Stomach (tissue), 9 donors: ENCODE measurements around the gene TMPRSS11F. TPM values are rescaled to one million over a fixed set of nuclear protein-coding genes. Genes with fewer than 3 reads are reported as not detected.

Experiments
- DNase-seq, 2 donors: peaks; one replicate each; pipeline versions ENCODE4 v3.0.0 to v3.0.0-alpha.2; 2013 to 2019
- H3K27ac ChIP-seq, 5 donors: fragments of 200-600 bp in 4 of 5; sonication (generic) in 4 of 5; one replicate each; pipeline ENCODE4 v1.5.1; 2013 to 2019; ENCODE audit warnings: mild to moderate bottlenecking in 1 of 5, moderate library complexity in 1 of 5
- H3K27me3 ChIP-seq, 3 donors: fragments of 200-600 bp; sonication (generic); one replicate each; pipeline ENCODE4 v1.5.1; 2017 to 2019; ENCODE audit warnings: mixed run types in 1 of 3
- H3K36me3 ChIP-seq, 4 donors: fragments of 200-600 bp; sonication (generic); 1 replicate in 3 of 4; 2 replicates in 1 of 4; pipeline ENCODE4 v1.5.1; 2016 to 2019
- H3K4me1 ChIP-seq, 4 donors: fragments of 200-600 bp; sonication (generic); one replicate each; pipeline ENCODE4 v1.5.1; 2016 to 2019
- H3K4me3 ChIP-seq, 4 donors: fragments of 200-600 bp; sonication (generic) in 3 of 4; one replicate each; pipeline ENCODE4 v1.5.1; 2016 to 2019; ENCODE audit warnings: mild to moderate bottlenecking in 1 of 4
- H3K9me3 ChIP-seq, 4 donors: fragments of 200-600 bp; sonication (generic); one replicate each; pipeline ENCODE4 v1.5.1; 2016 to 2019
- EP300 ChIP-seq: sonication (generic); formaldehyde crosslinking; IDR thresholded peaks from one replicate; pipeline ENCODE4 v1.6.1; 2017; ENCODE audit warnings: antibody characterized with exemption
- POLR2A ChIP-seq, 4 donors: fragments of 450-650 bp; IDR thresholded peaks; one replicate each; pipeline ENCODE4 v1.6.1; 2016; ENCODE audit warnings: antibody characterized with exemption in 4 of 4, control low read depth in 2 of 4, mild to moderate bottlenecking in 1 of 4, moderate library complexity in 1 of 4
- POLR2AphosphoS5 ChIP-seq, 3 donors: sonication (generic); formaldehyde crosslinking; IDR thresholded peaks; one replicate each; pipeline ENCODE4 v1.6.1; 2016; ENCODE audit warnings: antibody characterized with exemption in 3 of 3
- WGBS, 5 donors: extraction: QIAGEN DNeasy Blood & Tissue Kit in 3 of 5; methylation state at CpG; one replicate each; pipeline versions ENCODE4 v1.1.5 to v1.1.7; 2013 to 2018; 5-methylcytosine and 5-hydroxymethylcytosine counted together
- intact Hi-C: fragments of 100-400 bp; cut with DNase I; formaldehyde crosslinking; loops from one replicate; pipeline ENCODE4 v1.15.1; 2023; ENCODE audit warnings: low total_unique reads
- polyA plus RNA-seq, 3 donors: library from polyadenylated mRNA; stranded (reverse); fragments of 200-250 nt; gene quantifications; one replicate each; pipeline ENCODE4 v1.2.3, GENCODE V29; 2013
- total RNA-seq, 5 donors: library from RNA; depleted of rRNA; stranded (reverse); fragments of >200 nt; gene quantifications; one replicate each; pipeline versions ENCODE4 v1.1.0 to v1.2.3, GENCODE V29; 2014 to 2016
- TF ChIP-seq, protein P1 (sequence below), 7 experiments: fragments of 450-650 bp in 4 of 7; fragments of 200-600 bp in 3 of 7; sonication (generic) in 3 of 7; IDR thresholded peaks; one replicate each; pipeline ENCODE4 v1.5.1; 2016 to 2019; ENCODE audit warnings: antibody characterized with exemption in 7 of 7, control low read depth in 2 of 7, mild to moderate bottlenecking in 1 of 7
- donor health status: healthy with polysubstance abuse.
- donor health status: Bipolar disorder and iron deficiency.
- donor health status: healthy.

Gene TMPRSS11F
- total and polyA plus RNA-seq, 8 donors, result 1.4 TPM; not detected in 7

DNA sequence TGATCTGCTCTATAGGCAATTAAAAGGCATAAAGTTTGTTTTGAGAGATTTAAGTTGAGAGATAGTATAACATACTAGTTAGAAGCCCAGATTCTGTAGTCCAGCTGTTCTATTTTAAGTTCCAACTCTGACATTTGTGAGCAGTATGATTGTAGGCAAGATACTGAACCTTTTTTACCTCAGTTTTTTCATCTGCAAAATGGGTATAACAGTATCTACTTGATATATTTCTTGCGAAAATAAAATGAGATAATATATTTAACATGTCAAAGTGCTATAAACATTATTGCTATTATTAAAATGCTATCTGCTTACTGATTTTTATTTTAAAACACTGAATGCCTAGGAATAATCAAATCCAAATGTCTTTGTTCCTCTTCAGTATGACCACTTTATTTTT, 19.2 kb downstream of the TMPRSS11F start:
- WGBS, 5 donors, result 87 to 93% (median 91%) methylated on average over 1 of the region's 1 CpG
- H3K4me1 ChIP-seq, result no peaks in the 10 kb centered on the region
- no peak overlapping the region for H3K27ac ChIP-seq
- DNase-seq, result no peak
- TF ChIP-seq POLR2AphosphoS5 (IDR thresholded peaks at IDR 0.05) (no peak), EP300 (no peak), POLR2A (IDR thresholded peaks at IDR 0.05) (no peak)
- TF ChIP-seq, protein P1, sequence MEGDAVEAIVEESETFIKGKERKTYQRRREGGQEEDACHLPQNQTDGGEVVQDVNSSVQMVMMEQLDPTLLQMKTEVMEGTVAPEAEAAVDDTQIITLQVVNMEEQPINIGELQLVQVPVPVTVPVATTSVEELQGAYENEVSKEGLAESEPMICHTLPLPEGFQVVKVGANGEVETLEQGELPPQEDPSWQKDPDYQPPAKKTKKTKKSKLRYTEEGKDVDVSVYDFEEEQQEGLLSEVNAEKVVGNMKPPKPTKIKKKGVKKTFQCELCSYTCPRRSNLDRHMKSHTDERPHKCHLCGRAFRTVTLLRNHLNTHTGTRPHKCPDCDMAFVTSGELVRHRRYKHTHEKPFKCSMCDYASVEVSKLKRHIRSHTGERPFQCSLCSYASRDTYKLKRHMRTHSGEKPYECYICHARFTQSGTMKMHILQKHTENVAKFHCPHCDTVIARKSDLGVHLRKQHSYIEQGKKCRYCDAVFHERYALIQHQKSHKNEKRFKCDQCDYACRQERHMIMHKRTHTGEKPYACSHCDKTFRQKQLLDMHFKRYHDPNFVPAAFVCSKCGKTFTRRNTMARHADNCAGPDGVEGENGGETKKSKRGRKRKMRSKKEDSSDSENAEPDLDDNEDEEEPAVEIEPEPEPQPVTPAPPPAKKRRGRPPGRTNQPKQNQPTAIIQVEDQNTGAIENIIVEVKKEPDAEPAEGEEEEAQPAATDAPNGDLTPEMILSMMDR (IDR thresholded peaks at IDR 0.05), result no peak
- H3K27me3 ChIP-seq, result no peaks in the 10 kb centered on the region
- H3K4me3 ChIP-seq, result no peak overlapping the region
- no peaks in the 10 kb centered on the region for H3K36me3 ChIP-seq
- intact Hi-C loops, result no loop called here
- H3K9me3 ChIP-seq, result peaks cover 0 to 7% (median 0%) of the 10 kb centered on the region in 4 donors

DNA sequence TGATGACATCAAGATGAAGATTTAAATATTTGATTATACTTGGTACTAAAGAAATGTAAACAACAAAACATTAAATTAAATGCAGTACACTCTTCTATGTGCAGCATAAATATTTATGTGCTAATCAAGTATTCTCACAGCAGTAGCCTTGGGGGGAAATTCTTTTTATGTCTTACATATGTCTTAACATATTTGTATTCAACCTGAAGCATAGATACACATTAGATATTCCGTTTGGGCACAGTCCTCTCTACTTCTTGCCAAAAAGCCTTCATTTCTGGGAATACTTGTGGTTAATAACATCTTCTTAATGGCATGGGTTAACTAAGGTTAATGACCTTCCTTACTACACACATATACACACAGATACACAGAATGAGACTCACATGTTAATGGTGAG, 19.8 kb downstream of the TMPRSS11F start:
- WGBS, 5 donors, result 40 to 72% (median 46%) methylated on average over 1 of the region's 1 CpG
- TF ChIP-seq POLR2AphosphoS5 (IDR thresholded peaks at IDR 0.05), result no peak
- no peak for TF ChIP-seq POLR2A (IDR thresholded peaks at IDR 0.05)
- TF ChIP-seq EP300, result no peak
- TF ChIP-seq, protein P1 (IDR thresholded peaks at IDR 0.05), result no peak
- Histone ChIP-seq H3K36me3 (no peaks in the 10 kb centered on the region), H3K4me1 (no peaks in the 10 kb centered on the region), H3K27ac (no peak overlapping the region), H3K4me3 (no peak overlapping the region), H3K27me3 (no peaks in the 10 kb centered on the region), H3K9me3 (peaks cover 0 to 1% (median 0%) of the 10 kb centered on the region in 4 donors)
- DNase-seq, result peak in 1 of 2 donors; percentile 0
- intact Hi-C loops, result no loop called here

DNA sequence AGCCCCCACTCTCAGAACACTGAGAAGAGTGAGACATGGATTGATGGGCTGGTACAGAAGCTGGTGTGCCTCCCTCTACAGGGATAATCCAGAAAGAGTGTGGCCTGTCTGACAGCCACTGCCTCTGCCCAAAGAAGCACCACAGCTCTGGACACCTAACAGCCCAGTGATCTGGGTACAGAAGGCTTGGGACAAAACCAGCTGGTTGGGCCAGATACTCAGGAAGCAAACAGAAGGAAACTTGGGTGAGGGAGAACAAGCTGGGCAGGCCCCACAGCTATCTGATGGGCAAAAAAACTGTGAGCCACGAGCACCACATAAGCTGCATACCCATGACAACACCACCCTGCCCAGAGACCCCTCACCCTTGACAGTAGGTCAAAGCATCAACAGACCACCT, 46.9 kb downstream of the TMPRSS11F start:
- TF ChIP-seq POLR2AphosphoS5 (IDR thresholded peaks at IDR 0.05) (no peak), POLR2A (IDR thresholded peaks at IDR 0.05) (no peak), EP300 (no peak)
- TF ChIP-seq, protein P1 (IDR thresholded peaks at IDR 0.05), result no peak
- Histone ChIP-seq H3K36me3 (no peaks in the 10 kb centered on the region), H3K9me3 (peaks cover 0 to 14% (median 0%) of the 10 kb centered on the region in 4 donors), H3K4me1 (no peaks in the 10 kb centered on the region), H3K27me3 (no peaks in the 10 kb centered on the region), H3K27ac (no peak overlapping the region), H3K4me3 (no peak overlapping the region)
- no peak for DNase-seq
- WGBS, 5 donors, result 3 to 65% (median 11%) methylated on average over 1 of the region's 1 CpG
- intact Hi-C loops, result no loop called here

DNA sequence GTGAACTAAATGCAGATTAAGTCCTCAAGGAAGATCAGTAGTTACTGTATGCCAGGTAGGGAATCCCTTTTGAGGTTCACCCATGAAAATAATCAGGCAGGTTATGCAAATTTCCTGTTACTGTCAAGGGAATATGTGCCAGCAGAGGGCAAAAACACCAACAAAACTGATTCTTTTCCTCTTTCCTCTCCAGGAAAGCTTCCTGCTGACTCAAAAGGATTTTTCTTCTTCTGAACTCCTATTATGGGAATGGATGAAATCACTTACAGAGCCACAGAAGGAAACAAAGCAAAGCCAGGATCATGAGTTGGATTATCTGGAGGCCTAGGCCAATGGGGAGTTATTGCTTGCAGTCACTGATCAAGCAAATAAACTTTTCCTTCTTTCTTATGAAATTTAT, 49.7 kb downstream of the TMPRSS11F start:
- no peak overlapping the region for H3K27ac ChIP-seq
- DNase-seq, result no peak
- H3K27me3 ChIP-seq, result no peaks in the 10 kb centered on the region
- no peaks in the 10 kb centered on the region for H3K4me1 ChIP-seq
- TF ChIP-seq EP300, result no peak
- no peak for TF ChIP-seq POLR2AphosphoS5 (IDR thresholded peaks at IDR 0.05)
- H3K4me3 ChIP-seq, result no peak overlapping the region
- intact Hi-C loops, result no loop called here
- H3K9me3 ChIP-seq, result peaks cover 0 to 3% (median 0%) of the 10 kb centered on the region in 4 donors
- no peaks in the 10 kb centered on the region for H3K36me3 ChIP-seq

DNA sequence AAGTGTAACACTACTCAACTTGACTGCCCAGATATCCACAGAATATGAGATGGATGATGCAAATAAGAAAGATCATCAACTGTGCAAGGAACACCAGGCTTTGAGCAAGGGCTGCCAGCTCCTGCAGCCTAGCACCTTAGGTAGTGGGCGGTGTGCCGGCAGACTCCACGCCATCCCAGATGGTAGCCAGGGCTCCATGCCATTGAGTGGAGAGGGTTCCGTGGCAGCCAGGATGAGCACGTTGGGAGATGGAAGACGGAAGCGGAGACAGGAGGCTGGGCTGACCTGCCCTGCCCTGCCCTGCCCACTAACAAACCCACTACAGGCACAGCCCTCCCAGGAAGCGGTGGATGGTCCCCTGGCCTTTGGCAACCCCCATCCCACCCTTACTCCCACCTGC, 51.9 kb downstream of the TMPRSS11F start:
- no peak overlapping the region for H3K27ac ChIP-seq
- no peaks in the 10 kb centered on the region for H3K36me3 ChIP-seq
- no peaks in the 10 kb centered on the region for H3K9me3 ChIP-seq
- no peaks in the 10 kb centered on the region for H3K4me1 ChIP-seq
- TF ChIP-seq, protein P1 (IDR thresholded peaks at IDR 0.05), result no peak
- TF ChIP-seq POLR2AphosphoS5 (IDR thresholded peaks at IDR 0.05) (no peak), POLR2A (IDR thresholded peaks at IDR 0.05) (no peak), EP300 (no peak)
- DNase-seq, result no peak
- 79 to 87% (median 83%) methylated on average over 7 to 8 of the region's 8 CpGs for WGBS, 5 donors
- H3K27me3 ChIP-seq, result no peaks in the 10 kb centered on the region
- intact Hi-C loops, result no loop called here
- no peak overlapping the region for H3K4me3 ChIP-seq
